NCI-H526 treated with DMSO at 0.1 percent for 48 hours (cell line): ENCODE data around the gene NELL2.

ENCODE experiments used
- DNase-seq: peaks from one replicate; lab custom pipeline; 2025; lab: John Stamatoyannopoulos, UW

The NELL2 gene

DNA sequence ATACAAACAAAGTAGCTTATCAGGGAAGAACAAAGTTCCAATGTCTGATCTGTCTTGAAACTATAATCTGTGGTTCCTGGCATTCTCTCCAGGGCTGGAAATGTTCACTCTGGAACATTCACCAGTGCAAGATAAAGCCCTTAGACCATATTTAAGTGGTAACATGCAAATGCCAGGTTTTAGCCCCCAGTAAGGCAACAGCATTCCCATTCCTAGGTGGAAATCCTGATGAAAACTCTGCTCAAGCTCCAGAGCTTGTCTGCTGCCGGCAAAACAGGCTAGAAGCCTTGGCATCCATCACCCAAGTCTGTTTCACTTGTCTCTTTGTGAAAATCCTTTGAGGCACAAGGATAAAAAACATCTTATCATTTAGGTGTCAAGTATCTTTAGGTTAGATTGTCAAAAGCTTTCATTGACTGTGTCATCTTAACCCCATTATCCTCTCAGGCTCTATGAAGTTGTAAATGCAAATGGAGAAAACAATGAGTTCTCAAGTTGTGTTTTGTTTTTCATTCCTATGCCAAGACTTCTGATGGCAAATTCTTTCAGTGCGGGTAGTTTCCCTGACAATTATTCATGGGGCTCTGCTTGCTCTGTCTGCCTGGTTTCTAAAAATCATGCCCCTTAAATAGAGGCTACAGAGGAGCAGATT is 344.7 kb downstream of the NELL2 start:
- DNase-seq: no peak

DNA sequence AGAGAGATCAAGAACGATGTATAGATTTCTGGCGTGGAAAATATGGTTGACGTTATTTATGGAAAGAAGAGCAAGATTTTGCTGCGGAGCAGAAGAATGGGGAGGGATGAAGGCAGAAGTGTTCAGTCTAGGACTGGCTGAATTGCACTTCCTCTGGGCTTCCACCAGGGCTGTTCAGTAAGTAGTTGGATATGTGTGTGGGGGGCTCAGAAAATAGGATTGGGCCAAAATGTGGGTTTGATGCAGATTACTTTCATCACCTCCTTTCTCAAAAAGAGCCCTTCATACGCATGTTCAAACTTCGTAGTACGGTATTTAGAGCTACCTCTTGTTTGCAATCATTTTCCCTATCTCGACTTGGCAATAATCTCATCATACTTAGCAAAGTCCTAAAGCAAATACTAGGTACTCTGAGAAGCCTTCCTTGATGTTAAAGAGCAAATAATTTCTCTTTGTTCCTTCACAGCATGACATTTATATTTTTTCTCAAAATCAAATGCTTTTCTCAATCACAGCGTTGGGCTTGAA is 349.4 kb downstream of the NELL2 start:
- no peak for DNase-seq

DNA sequence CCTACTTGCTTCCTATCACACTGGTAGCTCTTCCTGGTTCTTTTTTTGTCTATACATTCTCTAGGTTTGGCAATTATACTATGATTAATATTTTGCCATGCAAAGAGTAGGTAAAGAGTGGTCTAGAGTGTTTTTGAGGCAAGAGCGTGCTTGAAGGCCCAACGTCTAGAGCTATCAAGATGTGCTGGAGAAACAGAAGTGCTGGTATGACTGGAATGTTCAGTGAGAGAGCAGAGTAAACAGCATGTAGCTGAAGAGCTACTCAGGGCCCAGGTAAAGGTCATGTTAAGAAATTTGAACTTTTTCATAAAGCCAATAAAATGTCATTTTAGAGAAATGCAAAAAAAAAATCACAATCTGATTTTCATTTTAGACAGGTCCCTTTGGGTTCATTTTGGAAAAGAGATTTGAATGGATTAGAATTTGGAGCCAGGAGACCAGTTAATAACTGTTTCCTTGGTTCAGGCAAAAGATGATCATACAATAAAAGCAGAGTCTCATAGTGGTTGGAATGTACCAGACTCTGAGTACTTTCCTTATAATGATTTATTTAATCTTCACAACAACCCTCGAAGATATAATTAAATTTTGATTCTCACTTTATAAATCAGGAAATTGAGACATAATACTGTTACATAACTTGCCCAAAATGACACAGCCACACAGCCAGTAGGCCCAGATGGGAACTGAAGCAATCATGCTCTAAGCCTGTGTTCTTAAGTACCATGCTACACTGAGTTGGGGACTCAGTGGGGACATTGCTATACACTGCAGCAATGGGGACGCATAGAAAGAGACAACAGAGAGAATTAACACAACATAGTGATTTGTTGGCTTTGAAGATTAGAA is 350.1 kb downstream of the NELL2 start:
- no peak for DNase-seq

DNA sequence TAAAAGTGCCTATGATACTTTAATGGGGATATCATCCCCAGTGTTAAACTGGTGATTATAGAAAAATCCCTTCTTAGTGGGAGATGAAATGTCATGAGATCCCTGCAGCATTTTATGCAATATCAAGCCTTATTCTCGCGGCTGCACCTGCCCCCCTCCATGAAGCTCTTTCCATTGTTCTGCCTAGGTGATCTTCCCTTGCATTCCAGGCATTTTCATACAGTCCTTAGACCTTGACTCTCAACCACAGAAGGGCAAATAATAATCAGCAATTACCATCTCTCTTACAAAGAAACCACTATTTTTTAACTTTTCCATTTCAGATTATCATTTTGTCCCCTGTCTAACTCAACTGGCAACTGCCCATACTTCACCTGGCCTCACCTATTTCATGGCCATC is 352.3 kb downstream of the NELL2 start:
- no peak for DNase-seq

DNA sequence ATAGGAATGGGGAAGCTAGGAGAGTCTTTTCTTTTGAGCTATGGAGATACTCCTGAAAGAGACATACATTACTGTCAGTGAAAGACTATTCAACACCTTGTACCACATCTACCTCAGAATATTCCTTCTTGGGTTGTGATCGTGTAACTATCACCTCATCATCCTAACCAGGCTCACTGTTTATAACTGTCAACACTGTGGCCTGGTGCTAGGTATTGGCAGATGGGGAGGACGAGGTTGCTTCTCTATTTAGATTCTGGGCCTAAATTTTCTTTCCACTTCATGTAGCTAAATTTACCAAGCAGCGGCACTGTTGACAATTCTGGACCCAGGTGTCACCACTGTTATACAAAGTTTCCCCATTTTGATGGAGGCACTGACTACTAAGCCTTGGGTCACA is 354.4 kb downstream of the NELL2 start:
- DNase-seq: no peak

DNA sequence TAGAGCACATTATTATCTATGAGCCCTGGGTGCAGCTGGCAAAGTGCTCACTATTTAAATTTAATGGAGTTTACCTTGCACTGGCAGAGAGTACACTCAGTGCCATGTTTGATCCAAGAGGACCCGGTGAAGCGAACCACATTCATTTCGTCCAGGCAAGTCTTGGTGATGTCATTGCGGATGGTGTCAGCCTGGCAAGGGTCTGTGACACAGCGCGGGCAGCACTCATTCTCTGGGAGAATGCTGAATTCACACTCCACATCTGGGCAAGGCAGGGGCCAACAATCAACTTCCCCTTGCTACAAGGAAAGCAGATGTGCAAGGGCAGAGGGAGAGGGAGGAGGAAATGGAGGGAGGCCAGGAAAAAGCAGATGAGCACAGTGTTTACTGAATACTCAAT is 356.2 kb downstream of the NELL2 start:
- no peak for DNase-seq

DNA sequence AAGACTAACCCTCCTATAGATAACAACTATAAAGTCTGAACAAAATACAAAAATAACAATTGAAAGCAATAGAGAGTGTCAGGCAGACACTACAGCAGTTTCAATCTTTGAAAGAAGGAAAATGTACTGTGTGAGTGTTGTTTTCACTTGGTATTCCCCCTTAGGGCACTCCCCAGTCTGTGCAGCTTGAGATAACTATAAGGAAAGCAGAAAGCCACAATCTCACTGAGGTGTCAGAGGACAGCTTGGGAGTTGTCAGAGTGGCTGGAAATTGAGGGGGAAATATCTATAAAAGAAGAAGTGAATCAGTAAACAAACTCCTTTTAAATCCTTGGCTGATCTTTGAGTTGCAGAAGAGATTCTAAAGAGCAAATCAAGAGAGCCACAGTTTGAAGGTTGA is 364.8 kb downstream of the NELL2 start:
- DNase-seq: no peak

DNA sequence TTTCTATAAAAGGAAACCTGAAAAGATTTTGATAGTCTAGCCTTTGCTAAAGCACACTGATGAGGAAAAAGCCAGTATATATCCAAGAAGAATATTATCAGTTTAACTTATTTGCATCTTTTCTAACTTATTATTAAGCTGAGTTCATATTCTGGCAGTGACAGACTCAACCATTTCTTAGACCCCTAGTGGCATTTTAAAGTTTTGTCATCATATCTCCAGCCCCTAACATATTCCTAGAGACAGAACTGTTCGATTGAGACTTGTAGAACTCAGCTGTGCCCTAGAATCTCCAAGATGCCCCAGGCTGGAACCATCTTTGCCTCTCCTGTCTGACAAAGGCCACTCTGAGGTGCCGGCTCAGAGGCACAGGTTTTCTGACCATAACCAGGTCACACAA is 365.6 kb downstream of the NELL2 start:
- no peak for DNase-seq

DNA sequence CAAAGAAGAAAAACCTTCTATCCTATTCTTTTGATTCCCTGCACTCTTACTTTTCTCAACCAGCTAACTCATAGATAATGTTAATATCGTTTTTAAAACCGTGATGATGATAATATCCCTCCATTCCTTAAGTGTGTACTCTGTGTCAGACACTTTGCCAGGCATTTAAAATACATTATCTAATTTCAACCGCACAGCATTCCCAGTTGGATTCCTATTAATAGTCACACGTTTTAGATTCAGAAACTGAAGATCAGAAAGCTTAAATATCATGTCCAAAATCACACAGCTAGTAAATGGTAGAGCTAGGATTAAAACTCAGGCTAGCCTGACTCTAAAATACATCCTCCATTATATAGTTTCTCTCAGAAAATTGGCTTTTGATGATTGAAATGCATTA is 366.0 kb downstream of the NELL2 start:
- DNase-seq: no peak

DNA sequence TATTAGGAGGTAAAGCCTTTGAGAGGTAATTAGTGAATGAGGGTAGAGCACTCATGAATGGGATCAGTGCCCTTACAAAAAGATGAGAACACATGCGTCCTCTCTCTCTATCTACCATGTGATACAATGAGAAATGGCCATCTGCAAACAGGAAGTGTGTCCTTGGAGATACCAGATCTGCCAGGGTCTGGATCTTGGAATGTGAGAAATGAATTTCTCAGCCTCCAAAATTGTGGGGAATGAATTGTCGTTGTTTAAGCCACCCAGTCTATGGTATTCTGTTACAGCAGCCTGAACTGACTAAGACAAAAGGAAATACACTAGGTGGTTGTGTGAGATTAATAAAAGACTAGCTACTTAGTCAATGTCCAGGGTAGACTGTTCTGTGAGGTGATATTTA is 366.6 kb downstream of the NELL2 start:
- no peak for DNase-seq

DNA sequence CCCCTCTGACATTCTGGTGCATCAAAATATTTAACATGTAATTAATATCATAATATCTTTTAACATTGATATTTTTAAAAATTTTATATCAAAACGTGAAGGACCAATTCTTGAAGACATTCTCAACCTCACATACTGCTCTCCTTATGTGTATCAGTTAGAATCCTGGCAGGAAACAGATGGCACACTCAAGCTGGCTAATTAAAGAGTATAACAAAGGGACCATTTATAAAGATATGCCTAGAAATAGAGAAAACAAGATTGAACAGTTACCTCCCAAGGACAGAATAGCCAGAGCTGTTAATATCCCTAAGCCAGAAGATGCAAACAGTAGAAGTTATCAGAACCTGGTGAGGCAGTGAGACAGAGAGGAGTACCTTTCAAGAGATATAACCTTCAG is 368.7 kb downstream of the NELL2 start:
- no peak for DNase-seq

DNA sequence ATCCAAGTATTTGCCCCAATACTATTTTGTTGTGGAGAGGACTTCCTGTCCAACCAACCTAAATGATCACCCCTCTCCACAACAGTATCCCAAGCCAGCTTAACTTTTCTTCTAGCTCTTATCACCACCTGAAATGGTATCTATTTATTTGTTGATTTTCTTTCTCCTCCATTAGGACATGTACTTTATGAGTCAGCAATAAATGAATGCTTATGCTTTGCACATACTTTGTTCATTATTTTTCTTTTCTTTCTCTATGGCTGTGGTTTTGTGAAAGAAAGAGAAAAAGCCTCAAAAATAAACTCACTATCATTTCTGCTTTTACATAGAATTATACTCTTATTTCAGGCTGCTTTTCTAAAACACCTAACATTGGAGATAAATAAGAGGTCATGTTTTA is 371.3 kb downstream of the NELL2 start:
- DNase-seq: no peak

DNA sequence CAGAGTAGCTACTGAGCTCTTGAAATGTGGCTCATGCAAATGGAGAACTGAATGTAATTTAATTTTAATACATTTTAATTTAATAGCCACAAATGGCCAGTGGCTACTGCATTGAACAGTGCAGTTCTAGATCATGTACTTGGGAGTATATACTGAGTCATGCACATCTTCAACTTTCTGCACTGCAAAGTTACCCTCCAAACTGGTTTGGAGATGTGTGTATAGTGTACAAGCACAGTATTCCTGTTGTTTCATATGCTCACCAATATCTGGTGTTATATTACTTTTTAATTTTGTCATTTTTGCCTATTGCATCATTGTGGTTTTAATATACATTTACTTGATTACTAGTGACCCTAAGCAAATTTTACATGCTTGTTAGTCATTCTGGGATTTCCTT is 372.8 kb downstream of the NELL2 start:
- DNase-seq: no peak

DNA sequence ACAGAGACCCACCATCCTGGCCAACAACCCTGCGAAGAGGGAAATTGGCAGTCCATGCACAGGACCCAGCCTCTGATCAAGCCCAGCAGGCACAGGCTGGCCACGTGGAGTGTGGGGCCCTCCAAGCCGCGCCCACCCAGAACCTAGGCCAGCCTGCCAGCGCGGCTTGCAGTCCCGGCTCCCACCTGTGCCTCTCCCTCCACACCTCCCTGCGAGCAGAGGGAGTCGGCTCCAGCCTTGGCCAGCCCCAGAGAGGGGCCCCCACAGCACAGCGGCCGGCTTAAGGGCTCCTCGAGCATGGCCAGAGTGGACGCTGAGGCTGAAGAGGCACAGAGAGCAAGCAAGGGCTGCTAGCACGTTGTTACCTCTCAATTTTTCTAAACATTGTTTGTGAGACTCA is 373.4 kb downstream of the NELL2 start:
- no peak for DNase-seq

DNA sequence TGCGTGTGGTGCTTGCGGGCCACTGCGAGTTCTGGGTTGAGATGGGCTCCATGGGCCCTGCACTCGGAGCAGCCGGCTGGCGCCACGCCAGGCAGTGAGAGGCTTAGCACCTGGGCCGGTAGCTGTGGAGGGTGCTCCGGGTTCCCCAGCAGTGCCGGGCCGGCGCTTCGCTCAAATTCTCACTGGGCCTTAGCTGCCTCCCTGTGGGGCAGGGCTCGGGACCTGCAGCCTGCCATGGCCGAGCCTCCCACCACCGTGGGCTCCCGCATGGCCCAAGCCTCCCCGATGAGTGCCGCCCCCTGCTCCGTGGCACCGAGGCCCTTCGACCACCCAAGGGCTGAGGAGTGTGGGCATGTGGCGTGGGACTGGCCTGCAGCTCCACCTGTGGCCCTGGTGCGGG is 375.7 kb downstream of the NELL2 start:
- no peak for DNase-seq

DNA sequence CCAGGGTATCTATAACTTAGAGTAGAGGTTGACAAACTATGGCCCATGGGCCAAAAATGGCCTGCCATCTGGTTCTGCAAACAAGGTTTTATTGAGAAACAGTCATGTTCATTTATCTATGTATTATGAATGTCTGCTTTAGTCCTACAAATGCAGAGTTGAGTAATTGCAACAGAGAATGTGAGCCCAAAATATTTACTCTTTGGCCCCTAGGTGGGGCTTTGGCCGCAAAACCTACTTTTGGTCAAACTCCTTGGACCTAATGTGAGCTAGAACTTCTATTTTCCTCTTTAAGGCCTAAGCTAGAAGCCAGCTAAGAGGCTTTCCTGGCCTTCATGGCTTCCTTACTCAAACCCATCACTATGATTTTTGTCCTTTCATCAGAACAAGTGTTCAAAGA is 379.1 kb downstream of the NELL2 start:
- no peak for DNase-seq

DNA sequence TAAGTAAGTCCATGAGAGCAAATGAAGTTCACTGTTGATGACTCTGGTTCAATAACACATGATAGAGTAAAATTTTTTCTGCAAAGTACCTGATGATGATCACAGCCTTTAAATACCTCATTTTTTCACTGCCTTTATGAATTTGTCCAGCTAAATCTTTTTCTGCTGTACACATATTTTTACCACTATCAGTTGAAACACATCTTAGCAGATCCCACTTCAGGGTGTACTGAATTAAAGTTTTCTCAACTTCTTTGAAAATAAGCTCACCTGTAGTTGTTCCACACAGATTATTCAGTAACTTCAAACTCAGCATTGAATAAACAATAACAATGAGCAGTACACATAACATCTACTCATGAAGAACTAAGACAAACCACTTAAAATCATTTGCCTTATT is 385.9 kb downstream of the NELL2 start:
- no peak for DNase-seq

DNA sequence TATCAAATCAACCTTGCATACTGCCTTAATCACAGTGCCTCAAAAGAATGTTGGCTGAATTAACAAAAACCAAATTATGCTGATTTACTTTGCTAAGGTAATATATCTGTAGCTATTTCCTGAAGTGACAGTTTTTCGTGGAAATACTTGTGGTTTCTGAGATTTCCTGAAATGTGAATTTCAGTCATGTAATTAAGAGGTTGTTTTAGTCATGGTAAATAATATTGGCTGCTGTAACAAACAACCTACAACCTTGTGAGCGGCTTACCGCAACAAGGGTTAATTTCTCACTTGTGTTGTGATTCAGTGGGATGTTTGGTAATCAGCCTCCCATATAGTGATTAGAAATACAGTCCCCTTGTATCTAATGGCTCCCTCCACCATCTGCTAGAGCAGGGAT is 387.9 kb downstream of the NELL2 start:
- DNase-seq: no peak

DNA sequence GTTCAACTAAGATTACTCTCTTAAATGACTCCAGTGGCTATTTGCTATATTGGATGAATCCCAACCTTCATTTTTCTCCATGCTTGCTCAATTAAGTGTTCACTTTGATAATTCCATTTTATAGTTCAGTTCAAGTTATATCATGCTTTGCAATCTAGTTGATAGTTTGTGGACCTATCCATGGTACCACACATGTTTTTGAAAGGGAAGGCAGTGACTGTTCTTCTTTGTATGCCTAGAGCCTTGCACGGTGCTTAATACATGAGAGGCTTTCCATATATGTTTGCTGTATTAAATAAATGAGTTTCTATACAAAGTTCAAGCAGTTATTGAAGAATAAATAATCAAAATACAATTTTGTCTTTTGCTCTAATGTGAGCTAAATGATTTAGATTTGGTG is 391.3 kb downstream of the NELL2 start:
- no peak for DNase-seq

DNA sequence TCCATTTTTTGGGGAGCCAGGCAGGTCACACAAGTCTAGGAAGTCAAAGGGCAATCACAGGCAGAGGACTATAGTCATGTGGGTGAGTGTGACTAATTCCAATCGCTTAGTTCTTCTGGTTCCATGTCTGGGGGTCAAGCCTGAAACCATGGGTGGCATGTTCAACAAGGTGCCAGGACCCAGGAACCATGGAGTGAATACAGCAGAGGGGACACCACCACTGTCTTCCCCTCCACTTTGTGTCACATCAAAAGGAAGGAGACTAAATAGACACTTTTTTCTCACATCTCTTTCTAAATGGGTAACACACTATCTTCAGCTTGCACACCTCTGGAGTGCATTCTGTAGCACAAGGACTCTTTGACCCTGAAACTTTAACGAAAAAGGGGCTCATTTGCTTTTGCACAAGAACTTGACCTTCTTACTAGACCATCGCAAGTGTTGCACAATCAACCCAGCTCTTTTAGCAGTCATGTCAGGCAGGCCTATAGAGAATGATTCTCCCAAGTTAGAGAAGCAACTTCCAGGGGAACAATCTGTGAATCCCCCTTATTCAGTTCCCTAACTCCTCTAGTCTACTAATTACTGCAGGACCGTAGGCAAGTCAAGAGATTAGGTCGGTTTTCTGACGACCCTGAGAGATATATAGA is 398.7 kb downstream of the NELL2 start:
- DNase-seq: no peak

DNA sequence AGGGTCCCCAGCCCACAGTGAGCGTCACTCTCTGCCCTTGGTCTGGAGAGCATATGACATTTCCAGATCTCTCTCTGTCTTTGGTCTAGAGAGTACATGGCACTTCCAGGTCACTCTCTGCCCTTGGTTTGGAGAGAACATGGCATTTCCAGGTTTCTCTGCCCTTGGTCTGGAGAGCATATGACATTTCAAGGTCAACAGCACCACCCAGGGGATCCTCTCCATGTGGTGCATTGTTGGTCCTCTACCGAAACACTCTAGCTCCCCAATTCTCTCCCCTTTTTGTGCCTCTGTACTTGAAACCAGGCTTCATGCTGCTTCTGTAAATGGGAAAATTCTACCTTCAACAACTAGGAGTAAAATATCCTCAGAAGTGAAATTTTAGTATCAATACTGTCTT is 399.4 kb downstream of the NELL2 start:
- DNase-seq: no peak

DNA sequence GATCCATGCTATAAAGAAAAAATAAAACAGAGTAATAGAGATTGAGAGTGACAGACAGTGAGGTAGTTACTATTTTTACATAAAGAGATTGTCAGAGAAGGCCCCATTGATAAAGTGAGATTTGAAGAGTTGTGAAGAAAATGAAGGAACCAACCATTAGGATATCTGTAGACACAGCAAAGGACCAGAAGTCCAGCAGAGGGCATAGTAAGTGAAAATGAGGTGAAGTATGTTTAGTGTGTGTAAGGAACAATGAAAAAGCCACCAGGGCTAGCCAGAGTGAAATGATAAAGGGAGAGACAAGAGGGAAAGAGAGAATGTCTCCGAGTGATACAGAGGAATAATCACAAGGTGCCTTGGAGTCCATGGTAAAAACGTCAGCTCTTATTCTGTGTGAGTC is 411.0 kb downstream of the NELL2 start:
- no peak for DNase-seq

DNA sequence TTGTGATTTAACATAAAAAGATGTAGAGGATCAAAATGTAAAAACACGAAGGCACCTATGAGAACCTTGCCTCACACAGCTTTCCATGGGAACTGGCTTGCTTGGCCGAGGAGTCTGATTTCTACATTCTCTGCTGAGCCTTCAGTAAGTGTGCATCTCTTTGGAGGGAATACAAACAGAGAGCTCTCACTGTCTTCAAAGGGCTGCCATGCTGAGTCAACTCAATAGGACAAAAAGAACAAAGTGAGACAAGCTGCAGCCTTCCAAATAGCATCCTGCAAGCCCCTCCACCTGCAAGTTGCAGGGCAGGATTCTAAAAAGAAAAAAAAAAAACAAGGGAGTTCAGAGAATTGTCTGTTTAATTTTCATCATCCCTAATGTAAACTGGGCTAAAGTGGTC is 411.9 kb downstream of the NELL2 start:
- DNase-seq: no peak
